Prostate gland (tissue), 2 donors: ENCODE measurements around the gene MTA1.

ENCODE experiments used
- POLR2A ChIP-seq: fragments of 450-650 bp; IDR thresholded peaks from one replicate; pipeline ENCODE4 v1.6.1; 2016; ENCODE audit warnings: antibody characterized with exemption, mild to moderate bottlenecking
- POLR2AphosphoS5 ChIP-seq: sonication (generic); formaldehyde crosslinking; IDR thresholded peaks from one replicate; pipeline ENCODE4 v1.6.1; 2017; ENCODE audit warnings: antibody characterized with exemption
- TF ChIP-seq, protein P1 (sequence below), 4 experiments: fragments of 200-600 bp in 2 of 4; fragments of 450-650 bp in 2 of 4; sonication (generic) in 2 of 4; IDR thresholded peaks; 1 replicate in 3 of 4; 2 replicates in 1 of 4; pipeline ENCODE4 v1.5.1; 2016 to 2019; ENCODE audit warnings: antibody characterized with exemption in 4 of 4, mild to moderate bottlenecking in 2 of 4, moderate library complexity in 2 of 4

DNA sequence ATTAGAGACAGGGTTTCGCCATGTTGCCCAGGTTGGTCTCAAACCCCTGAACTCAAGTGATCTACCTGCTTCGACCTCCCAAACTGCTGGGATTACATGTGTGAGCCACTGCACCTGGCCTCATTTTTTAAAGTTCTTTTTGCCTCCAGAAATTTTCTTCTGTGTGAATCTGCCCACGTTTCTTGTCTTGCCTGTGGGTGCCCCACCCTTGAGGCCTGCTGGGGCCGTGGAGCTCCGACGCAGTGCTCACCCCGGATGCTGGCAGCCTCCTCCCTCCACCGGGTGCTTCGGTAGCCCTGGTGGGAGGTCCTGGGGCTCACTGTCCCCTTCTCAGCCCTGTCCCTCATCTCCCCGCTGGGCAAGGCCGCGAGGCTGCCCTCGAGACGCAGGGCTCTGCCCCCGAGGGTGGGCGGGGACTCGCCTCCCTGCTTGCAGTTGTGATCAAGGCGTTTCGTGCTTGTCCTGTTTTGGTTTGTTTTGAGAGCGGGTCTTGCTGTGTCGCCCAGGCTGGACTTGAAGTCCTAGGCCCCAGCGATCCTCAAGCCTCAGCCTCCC lies 35.5 kb downstream of the MTA1 start:
- TF ChIP-seq, protein P1, sequence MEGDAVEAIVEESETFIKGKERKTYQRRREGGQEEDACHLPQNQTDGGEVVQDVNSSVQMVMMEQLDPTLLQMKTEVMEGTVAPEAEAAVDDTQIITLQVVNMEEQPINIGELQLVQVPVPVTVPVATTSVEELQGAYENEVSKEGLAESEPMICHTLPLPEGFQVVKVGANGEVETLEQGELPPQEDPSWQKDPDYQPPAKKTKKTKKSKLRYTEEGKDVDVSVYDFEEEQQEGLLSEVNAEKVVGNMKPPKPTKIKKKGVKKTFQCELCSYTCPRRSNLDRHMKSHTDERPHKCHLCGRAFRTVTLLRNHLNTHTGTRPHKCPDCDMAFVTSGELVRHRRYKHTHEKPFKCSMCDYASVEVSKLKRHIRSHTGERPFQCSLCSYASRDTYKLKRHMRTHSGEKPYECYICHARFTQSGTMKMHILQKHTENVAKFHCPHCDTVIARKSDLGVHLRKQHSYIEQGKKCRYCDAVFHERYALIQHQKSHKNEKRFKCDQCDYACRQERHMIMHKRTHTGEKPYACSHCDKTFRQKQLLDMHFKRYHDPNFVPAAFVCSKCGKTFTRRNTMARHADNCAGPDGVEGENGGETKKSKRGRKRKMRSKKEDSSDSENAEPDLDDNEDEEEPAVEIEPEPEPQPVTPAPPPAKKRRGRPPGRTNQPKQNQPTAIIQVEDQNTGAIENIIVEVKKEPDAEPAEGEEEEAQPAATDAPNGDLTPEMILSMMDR (IDR thresholded peaks at IDR 0.05) = no peak
- TF ChIP-seq POLR2A = no peak
- no peak for TF ChIP-seq POLR2AphosphoS5
